ENCODE results near the gene EML4.

DNA sequence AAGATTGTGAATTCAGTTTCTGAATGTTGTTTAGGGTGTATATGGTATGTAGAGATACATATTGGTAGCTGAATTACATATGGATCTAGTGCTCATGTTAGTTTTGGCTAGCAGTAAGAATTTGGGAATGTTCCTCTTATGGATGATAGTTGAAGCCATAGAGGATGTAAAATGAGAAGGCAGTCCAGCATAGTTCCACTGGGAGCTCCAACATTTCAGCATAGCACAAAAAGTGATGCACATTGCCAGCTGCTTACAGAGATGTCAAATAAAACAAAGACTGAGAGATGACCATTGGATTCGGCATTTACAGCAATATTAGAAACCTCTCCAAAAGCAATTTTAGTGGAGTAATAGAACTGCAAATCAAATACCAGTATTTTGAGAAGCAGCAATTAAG lies 77.4 kb downstream of the EML4 start:
- no peak for TF ChIP-seq EZH2 (IDR thresholded peaks at IDR 0.05)
- no peak for TF ChIP-seq POLR2AphosphoS5 (IDR thresholded peaks at IDR 0.05; ENCODE audit: borderline replicate concordance, low read depth, low read length)

All from SK-N-MC (cell line).